Pulmonary artery endothelial cell (primary cell): ENCODE measurements around the gene NPIPA8. TPM values are rescaled to one million over a fixed set of nuclear protein-coding genes. Genes with fewer than 3 reads are reported as not detected.
"Not testable (repeated sequence)": the region's sequence is repeated elsewhere in the genome, so short reads cannot be mapped to it uniquely, and the experiment has no call there.

ENCODE experiments used
- DNase-seq: peaks from one replicate; pipeline ENCODE4 v3.0.0-alpha.2; 2011; ENCODE audit warnings: low read depth, low spot score
- total RNA-seq: library from RNA; depleted of rRNA; stranded (reverse); fragments of >200 nt; gene quantifications from 2 replicates; pipeline ENCODE4 v1.2.3, GENCODE V29; 2014

Gene NPIPA8
- total RNA-seq, 1 donor from 2014 or later, result not detected

DNA sequence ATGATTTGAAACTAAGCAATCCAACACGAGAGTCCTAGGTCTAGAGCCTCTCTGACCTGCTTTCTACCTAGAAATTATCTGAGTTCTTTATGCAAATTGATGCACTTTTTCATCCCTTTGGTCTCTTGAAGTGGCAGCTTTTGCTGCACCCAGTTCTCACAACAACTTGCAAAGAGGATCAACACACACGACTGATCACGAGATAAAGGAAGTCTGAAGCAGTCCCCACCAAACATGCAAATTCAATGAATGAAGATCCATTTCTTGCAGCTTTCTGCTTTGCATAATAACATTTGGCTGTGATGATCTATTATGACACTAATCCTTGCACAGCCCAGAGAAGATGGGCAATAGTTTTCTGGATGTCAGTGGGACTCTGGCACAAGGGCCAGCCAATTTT lies 56.2 kb downstream of the NPIPA8 start:
- DNase-seq, result not testable (repeated sequence)

DNA sequence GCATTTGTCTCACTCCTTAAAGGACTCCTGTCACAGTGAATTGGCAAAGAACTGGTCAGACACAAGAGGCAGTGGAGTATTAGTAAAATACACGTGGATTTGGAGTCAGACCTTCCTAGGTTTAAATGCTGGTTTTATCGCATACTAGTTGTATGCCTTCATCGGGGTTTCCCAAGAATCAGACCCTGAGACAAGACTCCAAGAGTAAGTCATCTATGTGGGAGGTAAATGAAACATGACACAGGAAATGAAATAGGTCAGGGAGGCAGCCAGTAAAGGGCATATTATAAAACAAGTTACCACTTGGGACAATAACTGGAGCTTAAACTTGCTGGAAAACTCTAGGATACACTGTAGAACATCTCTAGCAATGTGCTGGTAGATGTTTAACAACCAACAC lies 59.8 kb downstream of the NPIPA8 start:
- not testable (repeated sequence) for DNase-seq

DNA sequence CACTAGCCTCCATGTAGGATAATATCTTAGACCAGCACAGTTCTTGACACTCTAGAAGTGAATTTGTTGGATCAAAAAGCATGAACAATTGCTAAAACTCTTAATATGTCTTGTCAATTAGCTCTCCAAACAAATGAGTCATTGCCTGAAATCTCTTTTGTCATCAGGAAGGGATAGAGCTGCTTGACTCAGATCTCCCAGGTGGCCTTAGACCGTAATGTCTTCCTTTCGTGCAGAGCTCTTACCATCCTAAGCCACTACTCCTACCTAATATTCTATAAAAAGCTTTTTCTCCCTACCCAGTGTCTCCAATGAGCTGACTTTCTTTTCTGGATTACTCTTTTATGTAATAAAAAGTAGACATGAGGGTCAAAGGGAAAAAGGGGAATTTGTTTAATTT lies 66.4 kb downstream of the NPIPA8 start:
- DNase-seq, result not testable (repeated sequence)

Other genes starting within 250 kb of the NPIPA8 start
- 25.7 and 327 TPM in 2 replicates for gene NOMO2, start 225.4 kb upstream of the NPIPA8 start, total RNA-seq